ENCODE data around the gene RAB40B.

The RAB40B gene

DNA sequence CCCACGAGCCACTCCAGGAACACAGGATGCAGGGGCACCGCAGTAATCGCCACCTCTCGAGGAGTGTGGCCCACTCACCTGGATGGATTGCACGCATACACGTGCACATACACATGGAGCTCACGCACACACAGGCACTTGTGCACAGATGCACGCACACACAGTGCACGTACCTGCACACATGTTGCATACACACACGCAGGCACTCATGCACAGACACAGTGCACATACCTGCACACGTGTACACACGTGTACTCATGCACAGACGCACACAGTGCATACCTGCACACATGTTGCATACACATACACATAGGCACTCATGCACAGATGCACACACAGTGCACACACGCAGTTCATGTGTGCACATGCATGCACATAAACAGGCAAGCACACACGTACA, 38.6 kb downstream of the RAB40B start (continued):
- TF ChIP-seq SCRT1 (tag by site-specific recombination; IDR thresholded peaks at IDR 0.05; ENCODE audit: borderline replicate concordance) (0 out of 2 replicates have a peak, but pooled peaks have one; percentile 14), ZNF621 (tag by site-specific recombination; IDR thresholded peaks at IDR 0.05) (no peak)

- no peaks in the 10 kb centered on the region for H3K4me1 ChIP-seq (ENCODE audit: control insufficient read depth, insufficient read depth, low read length)
- TF ChIP-seq ZNF600 (tag by site-specific recombination; IDR thresholded peaks at IDR 0.05) (no peak), GLI2 (tag by site-specific recombination; IDR thresholded peaks at IDR 0.05; ENCODE audit: borderline replicate concordance, low read depth) (no peak), ZNF660 (tag by site-specific recombination; IDR thresholded peaks at IDR 0.05) (no peak), ZNF394 (tag by site-specific recombination; IDR thresholded peaks at IDR 0.05; ENCODE audit: borderline replicate concordance) (no peak), ZNF560 (tag by site-specific recombination; IDR thresholded peaks at IDR 0.05; ENCODE audit: borderline replicate concordance) (no peak), KLF17 (tag by site-specific recombination; IDR thresholded peaks at IDR 0.05) (no peak), ZBTB44 (tag by site-specific recombination; IDR thresholded peaks at IDR 0.05) (no peak), GLI4 (tag by site-specific recombination; IDR thresholded peaks at IDR 0.05) (no peak), ZNF555 (tag by site-specific recombination; conservative IDR thresholded peaks at IDR 0.05) (no peak), ZNF610 (tag by site-specific recombination; IDR thresholded peaks at IDR 0.05; ENCODE audit: borderline replicate concordance) (no peak), ZNF16 (tag by site-specific recombination; IDR thresholded peaks at IDR 0.05; ENCODE audit: low read depth) (no peak), ZNF350 (tag by site-specific recombination; IDR thresholded peaks at IDR 0.05) (no peak), ZNF571 (tag by site-specific recombination; IDR thresholded peaks at IDR 0.05) (no peak), ZNF10 (tag by site-specific recombination; IDR thresholded peaks at IDR 0.05) (no peak), ZNF112 (tag by site-specific recombination; IDR thresholded peaks at IDR 0.05) (no peak), INSM2 (tag by site-specific recombination; IDR thresholded peaks at IDR 0.05) (no peak)
- TF ChIP-seq, protein P1, sequence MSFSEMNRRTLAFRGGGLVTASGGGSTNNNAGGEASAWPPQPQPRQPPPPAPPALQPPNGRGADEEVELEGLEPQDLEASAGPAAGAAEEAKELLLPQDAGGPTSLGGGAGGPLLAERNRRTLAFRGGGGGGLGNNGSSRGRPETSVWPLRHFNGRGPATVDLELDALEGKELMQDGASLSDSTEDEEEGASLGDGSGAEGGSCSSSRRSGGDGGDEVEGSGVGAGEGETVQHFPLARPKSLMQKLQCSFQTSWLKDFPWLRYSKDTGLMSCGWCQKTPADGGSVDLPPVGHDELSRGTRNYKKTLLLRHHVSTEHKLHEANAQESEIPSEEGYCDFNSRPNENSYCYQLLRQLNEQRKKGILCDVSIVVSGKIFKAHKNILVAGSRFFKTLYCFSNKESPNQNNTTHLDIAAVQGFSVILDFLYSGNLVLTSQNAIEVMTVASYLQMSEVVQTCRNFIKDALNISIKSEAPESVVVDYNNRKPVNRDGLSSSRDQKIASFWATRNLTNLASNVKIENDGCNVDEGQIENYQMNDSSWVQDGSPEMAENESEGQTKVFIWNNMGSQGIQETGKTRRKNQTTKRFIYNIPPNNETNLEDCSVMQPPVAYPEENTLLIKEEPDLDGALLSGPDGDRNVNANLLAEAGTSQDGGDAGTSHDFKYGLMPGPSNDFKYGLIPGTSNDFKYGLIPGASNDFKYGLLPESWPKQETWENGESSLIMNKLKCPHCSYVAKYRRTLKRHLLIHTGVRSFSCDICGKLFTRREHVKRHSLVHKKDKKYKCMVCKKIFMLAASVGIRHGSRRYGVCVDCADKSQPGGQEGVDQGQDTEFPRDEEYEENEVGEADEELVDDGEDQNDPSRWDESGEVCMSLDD (tag by site-specific recombination; IDR thresholded peaks at IDR 0.05), result no peak
- CTCF ChIA-PET, result no interaction called here
Measured at GRCh38 chr17:82658796-82659452, 39.6 kb downstream of the RAB40B start.

More at GRCh38 chr17:82658796-82659452, 39.6 kb downstream of the RAB40B start:
- H3K9me3 ChIP-seq (ENCODE audit: control insufficient read depth, insufficient read depth, low read depth, low read length), result no peaks in the 10 kb centered on the region
- POLR2A ChIA-PET, result no interaction called here
- peaks cover 7 to 38% of the 10 kb centered on the region in 2 experiments for H3K36me3 ChIP-seq (ENCODE audit: control insufficient read depth in 2 of 2, insufficient read depth in 1 of 2, low read length in 2 of 2)
- no peak overlapping the region for H3K4me3 ChIP-seq (ENCODE audit: low read depth, low read length)
- H3K27ac ChIP-seq (ENCODE audit: extremely low read depth, low read depth, low read length), result no peak overlapping the region
